Right lobe of liver (tissue), 4 donors: ENCODE measurements around the gene HDLBP.

ENCODE experiments used
- CTCF ChIP-seq, 4 donors: fragments of 200-600 bp in 3 of 4; fragments of 450-650 bp in 1 of 4; IDR thresholded peaks; one replicate each; pipeline versions ENCODE4 v1.5.1 to v1.8.0; 2016 to 2022; ENCODE audit warnings: antibody characterized with exemption in 4 of 4, mild to moderate bottlenecking in 2 of 4
- POLR2A ChIP-seq: fragments of 450-650 bp; IDR thresholded peaks from one replicate; pipeline ENCODE4 v1.6.1; 2017; ENCODE audit warnings: antibody characterized with exemption, mild to moderate bottlenecking
- donor health status: DM: no; HTN: no; CAD: no.
- donor health status: DM: no; HTN: no; CAD: no.
- donor health status: DM: no; HTN: yes; CAD: no.

- no peak for TF ChIP-seq POLR2A
- TF ChIP-seq CTCF (IDR thresholded peaks at IDR 0.05) = no peak
These were observed 129.5 kb downstream of the HDLBP start for GRCh38 chr2:241185961-241186360.
